ENCODE results near the gene SUGP1. TPM values are rescaled to one million over a fixed set of nuclear protein-coding genes. Genes with fewer than 3 reads are reported as not detected.

The SUGP1 gene
- total and polyA plus RNA-seq, 5 donors from 2014 or later = 22.7 to 72.5 (median 29.2) TPM

- no peak overlapping the region for H3K4me3 Mint-ChIP-seq
- no peaks in the 10 kb centered on the region for H3K36me3 Mint-ChIP-seq
- peaks cover 0 to 6% (median 0%) of the 10 kb centered on the region in 4 donors for H3K4me1 Mint-ChIP-seq
- Histone ChIP-seq H3K4me1 (ENCODE audit: control insufficient read depth, insufficient read depth, low read length, poor library complexity, severe bottlenecking) (no peaks in the 10 kb centered on the region), H3K4me3 (ENCODE audit: low read depth, low read length) (no peak overlapping the region), H3K9me3 (ENCODE audit: control insufficient read depth in 2 of 2, low read length in 2 of 2) (no peaks in the 10 kb centered on the region), H3K27ac (ENCODE audit: insufficient read depth, low read length, poor library complexity, severe bottlenecking) (no peak overlapping the region), H3K27me3 (ENCODE audit: control insufficient read depth, insufficient read depth, low read length) (peaks cover under 1% of the 10 kb centered on the region), H3K36me3 (ENCODE audit: control insufficient read depth, insufficient read depth, low read length) (no peaks in the 10 kb centered on the region)
- H3K27me3 Mint-ChIP-seq = peaks cover 32% of the 10 kb centered on the region
- H3K27ac Mint-ChIP-seq = no peak overlapping the region
- no peak for ATAC-seq (ENCODE audit: low read depth in 2 of 2)
- H3K9me3 Mint-ChIP-seq = peaks cover 0 to 2% (median 0%) of the 10 kb centered on the region in 7 donors
- DNase-seq = no peak
These were observed 53.0 kb downstream of the SUGP1 start for GRCh38 chr19:19267305-19267704.

- H3K36me3 ChIP-seq (ENCODE audit: control insufficient read depth, insufficient read depth, low read length) = no peaks in the 10 kb centered on the region
- H3K36me3 Mint-ChIP-seq = no peaks in the 10 kb centered on the region
- H3K27me3 ChIP-seq (ENCODE audit: control insufficient read depth, insufficient read depth, low read length) = peaks cover 5% of the 10 kb centered on the region
- ATAC-seq (ENCODE audit: low read depth in 2 of 2) (no peak), DNase-seq (no peak)
- no peak overlapping the region for H3K27ac ChIP-seq (ENCODE audit: insufficient read depth, low read length, poor library complexity, severe bottlenecking)
- peaks cover 11% of the 10 kb centered on the region for H3K4me1 ChIP-seq (ENCODE audit: control insufficient read depth, insufficient read depth, low read length, poor library complexity, severe bottlenecking)
- no peaks in the 10 kb centered on the region for H3K9me3 ChIP-seq (ENCODE audit: control insufficient read depth in 2 of 2, low read length in 2 of 2)
- peaks cover 47% of the 10 kb centered on the region for H3K27me3 Mint-ChIP-seq
- H3K27ac Mint-ChIP-seq = no peak overlapping the region
- H3K9me3 Mint-ChIP-seq = peaks cover 0 to 2% (median 0%) of the 10 kb centered on the region in 7 donors
- H3K4me3 Mint-ChIP-seq = no peak overlapping the region
- peaks cover 0 to 12% (median 2%) of the 10 kb centered on the region in 4 donors for H3K4me1 Mint-ChIP-seq
- H3K4me3 ChIP-seq (ENCODE audit: low read depth, low read length) = no peak overlapping the region
These were observed 56.3 kb downstream of the SUGP1 start for GRCh38 chr19:19263886-19264487.

GRCh38 chr19:19262190-19263057, 57.9 kb downstream of the SUGP1 start:
- Histone ChIP-seq H3K9me3 (ENCODE audit: control insufficient read depth in 2 of 2, low read length in 2 of 2) (no peaks in the 10 kb centered on the region), H3K36me3 (ENCODE audit: control insufficient read depth, insufficient read depth, low read length) (no peaks in the 10 kb centered on the region), H3K27me3 (ENCODE audit: control insufficient read depth, insufficient read depth, low read length) (peaks cover 5% of the 10 kb centered on the region), H3K4me3 (ENCODE audit: low read depth, low read length) (no peak overlapping the region), H3K27ac (ENCODE audit: insufficient read depth, low read length, poor library complexity, severe bottlenecking) (no peak overlapping the region), H3K4me1 (ENCODE audit: control insufficient read depth, insufficient read depth, low read length, poor library complexity, severe bottlenecking) (peaks cover 11% of the 10 kb centered on the region)
- peaks cover 0 to 3% (median 0%) of the 10 kb centered on the region in 7 donors for H3K9me3 Mint-ChIP-seq
- H3K27ac Mint-ChIP-seq = peak overlapping the region in 1 of 3 donors; percentile 86
- no peak for ATAC-seq (ENCODE audit: low read depth in 2 of 2)
- H3K27me3 Mint-ChIP-seq = peaks cover 47% of the 10 kb centered on the region
- no peaks in the 10 kb centered on the region for H3K36me3 Mint-ChIP-seq
- no peak for DNase-seq
- peak overlapping the region in 1 of 4 donors; percentile 68 for H3K4me3 Mint-ChIP-seq
- H3K4me1 Mint-ChIP-seq = peaks cover 0 to 12% (median 2%) of the 10 kb centered on the region in 4 donors

GRCh38 chr19:19261350-19262189, 58.7 kb downstream of the SUGP1 start:
- DNase-seq (no peak), ATAC-seq (ENCODE audit: low read depth in 2 of 2) (peak in 1 of 2 donors; percentile 27)
- H3K36me3 Mint-ChIP-seq = no peaks in the 10 kb centered on the region
- Histone ChIP-seq H3K9me3 (ENCODE audit: control insufficient read depth in 2 of 2, low read length in 2 of 2) (no peaks in the 10 kb centered on the region), H3K4me3 (ENCODE audit: low read depth, low read length) (no peak overlapping the region), H3K36me3 (ENCODE audit: control insufficient read depth, insufficient read depth, low read length) (no peaks in the 10 kb centered on the region), H3K27ac (ENCODE audit: insufficient read depth, low read length, poor library complexity, severe bottlenecking) (no peak overlapping the region), H3K27me3 (ENCODE audit: control insufficient read depth, insufficient read depth, low read length) (peaks cover 5% of the 10 kb centered on the region), H3K4me1 (ENCODE audit: control insufficient read depth, insufficient read depth, low read length, poor library complexity, severe bottlenecking) (peaks cover 11% of the 10 kb centered on the region)
- peak overlapping the region in 1 of 3 donors; percentile 14 for H3K27ac Mint-ChIP-seq
- H3K4me1 Mint-ChIP-seq = peaks cover 0 to 12% (median 2%) of the 10 kb centered on the region in 4 donors
- peak overlapping the region in 1 of 4 donors; percentile 68 for H3K4me3 Mint-ChIP-seq
- peaks cover 47% of the 10 kb centered on the region for H3K27me3 Mint-ChIP-seq
- H3K9me3 Mint-ChIP-seq = peaks cover 0 to 3% (median 0%) of the 10 kb centered on the region in 7 donors

- H3K27me3 Mint-ChIP-seq = peaks cover 44% of the 10 kb centered on the region
- H3K4me3 ChIP-seq (ENCODE audit: low read depth, low read length) = no peak overlapping the region
- peaks cover 0 to 3% (median 0%) of the 10 kb centered on the region in 7 donors for H3K9me3 Mint-ChIP-seq
- peak in 1 of 2 donors; percentile 12 for ATAC-seq (ENCODE audit: low read depth in 2 of 2)
- H3K4me3 Mint-ChIP-seq = peak overlapping the region in 2 of 4 donors; percentile 28 to 63
- H3K4me1 ChIP-seq (ENCODE audit: control insufficient read depth, insufficient read depth, low read length, poor library complexity, severe bottlenecking) = peaks cover 11% of the 10 kb centered on the region
- H3K27ac Mint-ChIP-seq = no peak overlapping the region
- H3K36me3 ChIP-seq (ENCODE audit: control insufficient read depth, insufficient read depth, low read length) = no peaks in the 10 kb centered on the region
- peaks cover 5% of the 10 kb centered on the region for H3K27me3 ChIP-seq (ENCODE audit: control insufficient read depth, insufficient read depth, low read length)
- no peaks in the 10 kb centered on the region for H3K36me3 Mint-ChIP-seq
- peaks cover 0 to 12% (median 2%) of the 10 kb centered on the region in 4 donors for H3K4me1 Mint-ChIP-seq
- no peak overlapping the region for H3K27ac ChIP-seq (ENCODE audit: insufficient read depth, low read length, poor library complexity, severe bottlenecking)
- DNase-seq = no peak
- H3K9me3 ChIP-seq (ENCODE audit: control insufficient read depth in 2 of 2, low read length in 2 of 2) = no peaks in the 10 kb centered on the region
These were observed 59.7 kb downstream of the SUGP1 start for GRCh38 chr19:19260417-19261214.

- Histone ChIP-seq H3K9me3 (ENCODE audit: control insufficient read depth in 2 of 2, low read length in 2 of 2) (no peaks in the 10 kb centered on the region), H3K27ac (ENCODE audit: insufficient read depth, low read length, poor library complexity, severe bottlenecking) (no peak overlapping the region), H3K4me3 (ENCODE audit: low read depth, low read length) (no peak overlapping the region), H3K4me1 (ENCODE audit: control insufficient read depth, insufficient read depth, low read length, poor library complexity, severe bottlenecking) (peaks cover 11% of the 10 kb centered on the region), H3K27me3 (ENCODE audit: control insufficient read depth, insufficient read depth, low read length) (peaks cover 5% of the 10 kb centered on the region), H3K36me3 (ENCODE audit: control insufficient read depth, insufficient read depth, low read length) (no peaks in the 10 kb centered on the region)
- Mint-ChIP-seq H3K4me1 (peaks cover 0 to 12% (median 2%) of the 10 kb centered on the region in 4 donors), H3K27me3 (peaks cover 38% of the 10 kb centered on the region), H3K27ac (no peak overlapping the region), H3K4me3 (peak overlapping the region in 1 of 4 donors; percentile 15), H3K36me3 (no peaks in the 10 kb centered on the region), H3K9me3 (peaks cover 0 to 3% (median 0%) of the 10 kb centered on the region in 7 donors)
- DNase-seq (no peak), ATAC-seq (ENCODE audit: low read depth in 2 of 2) (no peak)
These were observed 60.6 kb downstream of the SUGP1 start for GRCh38 chr19:19259741-19260140.
